Endothelial cell of umbilical vein (primary cell): ENCODE measurements around the gene MAPK9.

Experiments
- EZH2 ChIP-seq: IDR thresholded peaks from 2 replicates; pipeline ENCODE4 v1.6.1; 2012; ENCODE audit warnings: borderline replicate concordance, low read depth, mild to moderate bottlenecking, moderate library complexity, low read length, inconsistent platforms; ENCODE audit not compliant: severe bottlenecking
- JUN ChIP-seq: IDR thresholded peaks from 2 replicates; pipeline ENCODE4 v1.6.1; 2011; ENCODE audit warnings: borderline replicate concordance, low read depth; ENCODE audit not compliant: insufficient read length, insufficient read depth
- MYC ChIP-seq: IDR thresholded peaks from one replicate; pipeline ENCODE4 v1.6.1; 2011; ENCODE audit warnings: mild to moderate bottlenecking, low read depth, low read length
- POLR2A ChIP-seq: IDR thresholded peaks from 2 replicates; pipeline ENCODE4 v1.6.1; 2012; ENCODE audit warnings: low read depth, mild to moderate bottlenecking, control low read depth, low read length
- POLR2AphosphoS5 ChIP-seq: IDR thresholded peaks from 2 replicates; pipeline ENCODE4 v1.6.1; 2012; ENCODE audit warnings: low read depth, mild to moderate bottlenecking, control low read depth, low read length, moderate library complexity; ENCODE audit not compliant: insufficient read depth
- TF ChIP-seq, protein P1 (sequence below), 2 donors: IDR thresholded peaks; 1 replicate in 1 of 2; 2 replicates in 1 of 2; pipeline ENCODE4 v1.5.1; 2011; ENCODE audit warnings: low read length in 2 of 2, mild to moderate bottlenecking in 2 of 2, moderate library complexity in 2 of 2, control low read depth in 1 of 2, inconsistent platforms in 1 of 2, low read depth in 1 of 2; ENCODE audit not compliant: insufficient read depth in 1 of 2; ENCODE audit errors: extremely low read depth in 1 of 2

DNA sequence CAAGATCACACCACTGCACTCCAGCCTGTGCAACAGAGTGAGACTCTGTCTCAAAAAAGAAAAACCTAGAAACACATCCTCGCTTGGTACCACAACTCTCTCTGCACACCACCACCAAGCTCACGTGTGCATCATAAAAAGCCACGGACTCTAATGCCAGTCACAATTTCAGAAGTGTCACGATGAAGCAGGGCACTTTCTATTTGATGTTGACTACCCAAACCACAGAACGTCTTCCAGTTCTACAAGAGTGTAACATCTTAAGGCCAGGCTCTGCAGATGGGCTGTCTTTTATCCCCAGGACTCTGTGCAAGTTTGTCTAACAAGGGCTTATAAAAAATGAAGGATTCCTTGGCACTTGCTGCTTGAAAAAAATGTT is 38.4 kb upstream of the MAPK9 start:
- TF ChIP-seq POLR2A (no peak), EZH2 (no peak), JUN (no peak), POLR2AphosphoS5 (no peak), MYC (no peak)
- TF ChIP-seq, protein P1, sequence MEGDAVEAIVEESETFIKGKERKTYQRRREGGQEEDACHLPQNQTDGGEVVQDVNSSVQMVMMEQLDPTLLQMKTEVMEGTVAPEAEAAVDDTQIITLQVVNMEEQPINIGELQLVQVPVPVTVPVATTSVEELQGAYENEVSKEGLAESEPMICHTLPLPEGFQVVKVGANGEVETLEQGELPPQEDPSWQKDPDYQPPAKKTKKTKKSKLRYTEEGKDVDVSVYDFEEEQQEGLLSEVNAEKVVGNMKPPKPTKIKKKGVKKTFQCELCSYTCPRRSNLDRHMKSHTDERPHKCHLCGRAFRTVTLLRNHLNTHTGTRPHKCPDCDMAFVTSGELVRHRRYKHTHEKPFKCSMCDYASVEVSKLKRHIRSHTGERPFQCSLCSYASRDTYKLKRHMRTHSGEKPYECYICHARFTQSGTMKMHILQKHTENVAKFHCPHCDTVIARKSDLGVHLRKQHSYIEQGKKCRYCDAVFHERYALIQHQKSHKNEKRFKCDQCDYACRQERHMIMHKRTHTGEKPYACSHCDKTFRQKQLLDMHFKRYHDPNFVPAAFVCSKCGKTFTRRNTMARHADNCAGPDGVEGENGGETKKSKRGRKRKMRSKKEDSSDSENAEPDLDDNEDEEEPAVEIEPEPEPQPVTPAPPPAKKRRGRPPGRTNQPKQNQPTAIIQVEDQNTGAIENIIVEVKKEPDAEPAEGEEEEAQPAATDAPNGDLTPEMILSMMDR (IDR thresholded peaks at IDR 0.05; ENCODE audit: extremely low read depth in 1 of 2, insufficient read depth in 1 of 2, low read depth in 1 of 2, low read length in 2 of 2), result no peak
